Bronchial epithelial cell (primary cell): ENCODE measurements around the gene KLHDC7A. TPM values are rescaled to one million over a fixed set of nuclear protein-coding genes. Genes with fewer than 3 reads are reported as not detected.

ENCODE experiments used
- DNase-seq: peaks from one replicate; pipeline ENCODE4 v3.0.0-alpha.2; 2010; ENCODE audit warnings: low read depth
- FAIRE-seq: peaks from 2 replicates; lab custom pipeline; 2011; peaks lifted over from hg19 to GRCh38; lab: Jason Lieb, UNC
- H3K27me3 ChIP-seq: 2 replicates; pipeline ENCODE4 v1.5.1; 2011; ENCODE audit warnings: low read length; ENCODE audit not compliant: control insufficient read depth, insufficient read depth
- H3K36me3 ChIP-seq: 2 replicates; pipeline ENCODE4 v1.5.1; 2011; ENCODE audit warnings: low read length; ENCODE audit not compliant: control insufficient read depth, insufficient read depth
- H3K4me3 ChIP-seq: 2 replicates; pipeline ENCODE4 v1.5.1; 2011; ENCODE audit warnings: mild to moderate bottlenecking, low read depth, low read length, control low read depth
- CTCF ChIP-seq: IDR thresholded peaks from 2 replicates; pipeline ENCODE4 v1.5.1; 2011; ENCODE audit warnings: mild to moderate bottlenecking, moderate library complexity, low read length, control low read depth, inconsistent platforms; ENCODE audit not compliant: insufficient read depth, severe bottlenecking
- total RNA-seq: library from RNA; depleted of rRNA; stranded (reverse); fragments of >200 nt; gene quantifications from 2 replicates; pipeline ENCODE4 v1.2.1, GENCODE V29; 2014

KLHDC7A gene
- total RNA-seq, 1 donor from 2014 or later: under 0.01 TPM

GRCh38 chr1:18484276-18484675 lies 3.5 kb downstream of the KLHDC7A start:
- Histone ChIP-seq H3K36me3 (no peaks in the 10 kb centered on the region), H3K4me3 (no peak overlapping the region), H3K27me3 (no peaks in the 10 kb centered on the region)
- no peak for FAIRE-seq
- TF ChIP-seq CTCF: no peak
- DNase-seq: no peak

- H3K36me3 ChIP-seq: no peaks in the 10 kb centered on the region
- TF ChIP-seq CTCF: no peak
These were observed 4.0 kb downstream of the KLHDC7A start for GRCh38 chr1:18484721-18485120.

GRCh38 chr1:18485227-18485626 lies 4.5 kb downstream of the KLHDC7A start:
- no peak for DNase-seq
- no peak for FAIRE-seq
- no peaks in the 10 kb centered on the region for H3K36me3 ChIP-seq
- TF ChIP-seq CTCF: no peak
- no peaks in the 10 kb centered on the region for H3K27me3 ChIP-seq
- no peak overlapping the region for H3K4me3 ChIP-seq

More at GRCh38 chr1:18484721-18485120, 4.0 kb downstream of the KLHDC7A start:
- Histone ChIP-seq H3K27me3 (no peaks in the 10 kb centered on the region), H3K4me3 (no peak overlapping the region)
- no peak for DNase-seq
- FAIRE-seq: no peak

DNA sequence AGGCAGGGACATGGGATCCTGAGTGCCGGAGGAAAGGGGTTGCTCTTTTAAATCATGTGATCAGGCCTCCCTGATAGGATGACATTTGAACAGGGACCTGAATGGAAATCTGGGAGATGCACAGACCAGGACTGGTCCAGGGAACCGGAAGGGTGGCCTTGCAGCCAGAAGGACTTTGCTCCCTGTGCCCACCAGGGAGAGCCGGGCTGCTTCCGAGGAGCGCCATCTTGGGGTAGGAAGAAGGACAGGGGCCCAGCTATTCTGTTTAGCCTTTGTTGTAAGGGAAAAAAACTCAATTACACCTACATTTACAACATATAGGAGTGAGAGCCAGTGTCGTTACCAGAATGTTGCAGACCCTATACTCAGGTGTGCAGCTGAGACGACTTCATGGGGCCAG lies 5.5 kb downstream of the KLHDC7A start:
- FAIRE-seq: no peak
- Histone ChIP-seq H3K27me3 (no peaks in the 10 kb centered on the region), H3K36me3 (no peaks in the 10 kb centered on the region), H3K4me3 (no peak overlapping the region)
- DNase-seq: no peak
- no peak for TF ChIP-seq CTCF

DNA sequence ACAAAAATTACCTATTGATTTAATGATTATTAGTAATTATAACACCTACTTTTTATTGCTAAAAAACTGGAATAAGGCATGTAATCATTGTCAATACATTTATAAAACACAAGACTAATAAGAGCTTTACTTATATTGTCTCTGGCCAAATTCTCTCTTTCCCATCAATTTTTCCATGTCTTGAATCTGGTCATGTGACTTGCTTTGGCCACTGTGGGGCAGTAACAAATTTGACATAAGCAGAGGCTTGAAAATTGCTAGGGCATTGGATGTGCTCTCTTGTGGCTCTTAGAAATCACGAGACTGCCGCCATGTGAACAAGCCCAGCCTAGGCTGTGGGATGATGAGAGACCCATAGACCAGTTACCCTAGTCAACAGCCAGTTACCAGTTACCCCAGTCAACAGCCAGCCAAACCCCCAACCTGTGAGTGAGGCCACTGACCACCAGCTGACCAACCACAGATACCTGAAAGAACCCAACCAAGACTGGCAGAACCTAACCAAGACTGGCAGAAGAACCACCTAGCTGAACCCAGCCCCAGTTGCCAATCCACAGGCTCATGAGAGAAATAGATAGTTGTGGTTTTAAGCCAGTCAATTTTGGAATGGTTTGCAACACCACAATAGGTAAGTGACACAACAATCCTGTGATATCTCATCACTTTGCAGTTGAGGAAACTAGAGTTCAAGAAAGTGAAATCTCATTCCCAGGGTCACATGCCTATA lies 8.8 kb downstream of the KLHDC7A start:
- H3K36me3 ChIP-seq: no peaks in the 10 kb centered on the region
- H3K4me3 ChIP-seq: no peak overlapping the region
- DNase-seq: no peak
- no peak for TF ChIP-seq CTCF
- no peak for FAIRE-seq
- H3K27me3 ChIP-seq: no peaks in the 10 kb centered on the region

- DNase-seq: no peak
These were observed 10.4 kb downstream of the KLHDC7A start for GRCh38 chr1:18491168-18491567.

More at GRCh38 chr1:18491168-18491567, 10.4 kb downstream of the KLHDC7A start:
- H3K4me3 ChIP-seq: no peak overlapping the region
- TF ChIP-seq CTCF: no peak
- FAIRE-seq: no peak
- H3K27me3 ChIP-seq: no peaks in the 10 kb centered on the region
- no peaks in the 10 kb centered on the region for H3K36me3 ChIP-seq
